ENCODE results near the gene ZCWPW1. TPM values are rescaled to one million over a fixed set of nuclear protein-coding genes. Genes with fewer than 3 reads are reported as not detected.
"Not testable (repeated sequence)": the region's sequence is repeated elsewhere in the genome, so short reads cannot be mapped to it uniquely, and the experiment has no call there.

The ZCWPW1 gene
- total and polyA plus RNA-seq, 3 donors from 2014 or later, result 83.5 to 145 (median 96.5) TPM

DNA sequence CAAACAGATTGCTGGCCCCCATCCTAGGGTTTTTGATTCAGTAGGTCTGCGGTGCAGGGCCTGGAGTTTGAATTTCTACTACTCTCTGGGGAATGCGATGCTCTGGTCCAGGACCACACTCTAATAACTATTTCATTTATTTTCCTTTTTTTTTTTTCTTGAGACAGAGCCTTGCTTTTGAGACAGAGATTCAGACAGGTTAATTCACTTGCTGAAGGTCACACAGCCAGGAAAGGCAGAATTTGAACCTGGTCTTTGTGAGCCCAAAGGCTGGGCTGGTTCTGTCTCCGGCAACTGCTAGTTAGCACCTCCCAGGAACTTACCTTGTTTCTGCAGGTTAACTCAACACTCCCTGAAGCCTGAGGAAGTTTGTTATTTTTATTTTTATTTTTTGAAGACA, 24.0 kb upstream of the ZCWPW1 start:
- Histone ChIP-seq H3K27ac (no peak overlapping the region), H3K36me3 (ENCODE audit: low read depth, missing control alignments) (no peaks in the 10 kb centered on the region), H3K9me3 (no peaks in the 10 kb centered on the region), H3K27me3 (no peaks in the 10 kb centered on the region), H3K4me1 (no peaks in the 10 kb centered on the region), H3K4me3 (no peak overlapping the region)
- 89 to 96% methylated on average over 3 of the region's 3 CpGs for WGBS, 2 donors
- TF ChIP-seq CTCF (IDR thresholded peaks at IDR 0.05) (no peak), POLR2A (IDR thresholded peaks at IDR 0.05) (no peak)
- DNase-seq, result no peak
- intact Hi-C loops (cut with DNase I; ENCODE audit: low total_unique reads), result no loop called here

GRCh38 chr7:100449190-100449795, 20.8 kb upstream of the ZCWPW1 start:
- 88% methylated on average over 13 of the region's 13 CpGs for WGBS, 2 donors
- Histone ChIP-seq H3K4me3 (no peak overlapping the region), H3K9me3 (no peaks in the 10 kb centered on the region), H3K36me3 (ENCODE audit: low read depth, missing control alignments) (no peaks in the 10 kb centered on the region), H3K27me3 (no peaks in the 10 kb centered on the region), H3K4me1 (peaks cover 4% of the 10 kb centered on the region), H3K27ac (no peak overlapping the region)
- TF ChIP-seq POLR2A (IDR thresholded peaks at IDR 0.05) (no peak), CTCF (IDR thresholded peaks at IDR 0.05) (no peak)
- DNase-seq, result no peak
- intact Hi-C loops (cut with DNase I; ENCODE audit: low total_unique reads), result no loop called here

DNA sequence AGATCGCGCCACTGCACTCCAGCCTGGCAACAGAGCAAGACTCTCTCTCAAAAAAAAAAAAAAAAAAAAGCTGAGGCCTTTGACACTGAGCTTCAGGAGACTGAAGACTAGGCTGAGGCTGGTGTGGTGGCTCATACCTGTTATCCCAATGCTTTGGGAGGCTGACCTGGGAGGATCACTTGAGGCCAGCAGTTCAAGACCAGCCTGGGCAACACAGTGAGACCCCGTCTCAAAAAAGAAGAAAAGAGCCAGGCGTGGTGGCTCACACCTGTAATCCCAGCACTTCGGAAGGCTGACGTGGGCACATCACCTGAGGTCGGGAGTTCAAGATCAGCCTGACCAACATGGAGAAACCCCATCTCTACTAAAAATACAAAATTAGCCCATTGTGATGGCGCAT, 18.9 kb upstream of the ZCWPW1 start:
- H3K36me3 ChIP-seq (ENCODE audit: low read depth, missing control alignments); intact Hi-C loops (cut with DNase I; ENCODE audit: low total_unique reads): not testable (repeated sequence)
- whole genome bisulfite sequencing, 2 donors, result 93 to 94% methylated on average over 8 of the region's 8 CpGs

DNA sequence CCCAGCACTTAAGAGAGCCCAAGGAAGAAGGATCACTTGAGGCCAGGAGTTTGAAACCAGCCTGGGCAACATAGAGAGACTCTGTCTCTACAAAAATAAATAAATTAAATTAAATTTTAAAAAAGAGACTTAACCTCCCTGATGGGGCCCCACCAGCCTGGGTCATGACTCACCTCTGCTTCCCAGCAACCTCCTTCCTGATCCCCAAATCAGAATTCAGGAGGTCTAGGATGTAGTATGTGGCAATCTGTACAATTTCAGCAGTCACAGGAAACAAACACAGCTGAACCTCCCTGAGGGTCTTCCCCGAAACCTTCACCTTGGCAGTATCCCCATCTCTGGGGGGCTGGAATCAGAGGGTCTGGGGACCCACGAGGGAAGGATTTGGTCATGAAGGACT, 17.5 kb upstream of the ZCWPW1 start:
- Histone ChIP-seq H3K27ac (no peak overlapping the region), H3K9me3 (no peaks in the 10 kb centered on the region), H3K4me1 (peaks cover 5% of the 10 kb centered on the region), H3K27me3 (no peaks in the 10 kb centered on the region), H3K4me3 (no peak overlapping the region), H3K36me3 (ENCODE audit: low read depth, missing control alignments) (no peaks in the 10 kb centered on the region)
- TF ChIP-seq POLR2A (IDR thresholded peaks at IDR 0.05) (no peak), CTCF (IDR thresholded peaks at IDR 0.05) (no peak)
- WGBS, 2 donors, result 73 to 86% methylated on average over 2 of the region's 2 CpGs
- DNase-seq, result no peak
- intact Hi-C loops (cut with DNase I; ENCODE audit: low total_unique reads), result no loop called here

More for the DNA sequence above, 18.9 kb upstream of the ZCWPW1 start:
- H3K9me3 ChIP-seq, H3K4me3 ChIP-seq, DNase-seq, H3K27ac ChIP-seq, H3K27me3 ChIP-seq, H3K4me1 ChIP-seq: not testable (repeated sequence)

GRCh38 chr7:100444311-100445278, 16.1 kb upstream of the ZCWPW1 start:
- no peaks in the 10 kb centered on the region for H3K36me3 ChIP-seq (ENCODE audit: low read depth, missing control alignments)
- DNase-seq, result no peak
- no peak overlapping the region for H3K4me3 ChIP-seq
- intact Hi-C loops (cut with DNase I; ENCODE audit: low total_unique reads), result no loop called here
- TF ChIP-seq POLR2A (IDR thresholded peaks at IDR 0.05), result no peak
- TF ChIP-seq CTCF (IDR thresholded peaks at IDR 0.05), result no peak
- H3K27ac ChIP-seq, result no peak overlapping the region
- H3K4me1 ChIP-seq, result peaks cover 5% of the 10 kb centered on the region
- WGBS, 2 donors, result 52 to 55% methylated on average over 14 of the region's 14 CpGs
- no peaks in the 10 kb centered on the region for H3K27me3 ChIP-seq
- no peaks in the 10 kb centered on the region for H3K9me3 ChIP-seq

All from testis (tissue), 3 donors.